Activated CD8-positive, alpha-beta T cell treated with anti-CD3 and anti-CD28 coated beads for 36 hours (primary cell): ENCODE results near the gene DLG5. TPM values are rescaled to one million over a fixed set of nuclear protein-coding genes. Genes with fewer than 3 reads are reported as not detected.
A peak's percentile ranks its signal among the peaks of the same experiment; 100 is the strongest.

Experiments used
- ATAC-seq: fragments of 200-7000 bp; cut with Tn5 transposase; one replicate; pipeline ENCODE4 v1.10.0; 2021; ENCODE audit warnings: mild to moderate bottlenecking, moderate library complexity
- CTCF ChIA-PET: fragments of 350-600 bp; sonication (Branson Sonifier 250); formaldehyde crosslinking; loops from one replicate; lab custom pipeline; 2021; ENCODE audit warnings: antibody characterized with exemption; lab: Charles Lee
- POLR2A ChIA-PET: fragments of 350-600 bp; sonication (Branson Sonifier 250); formaldehyde crosslinking; loops from one replicate; lab custom pipeline; 2021; ENCODE audit warnings: antibody characterized with exemption; lab: Charles Lee
- DNase-seq: peaks from one replicate; pipeline ENCODE4 v3.0.0-alpha.2; 2020
- H3K27ac Mint-ChIP-seq: one replicate; pipeline ENCODE4 v1.8.0; 2021; ENCODE audit warnings: mild to moderate bottlenecking, mixed read lengths
- H3K27me3 Mint-ChIP-seq: one replicate; pipeline ENCODE4 v1.8.0; 2021; ENCODE audit warnings: mixed read lengths
- H3K36me3 Mint-ChIP-seq: one replicate; pipeline ENCODE4 v1.8.0; 2021; ENCODE audit warnings: low read depth, mixed read lengths
- H3K4me1 Mint-ChIP-seq: one replicate; pipeline ENCODE4 v1.8.0; 2021; ENCODE audit warnings: low read depth, mixed read lengths
- H3K4me3 Mint-ChIP-seq: one replicate; pipeline ENCODE4 v1.8.0; 2021; ENCODE audit warnings: mild to moderate bottlenecking, moderate library complexity, mixed read lengths
- H3K9me3 Mint-ChIP-seq: one replicate; pipeline ENCODE4 v1.8.0; 2021; ENCODE audit warnings: mixed read lengths
- CTCF ChIP-seq: fragments of 200-600 bp; IDR thresholded peaks from one replicate; pipeline ENCODE4 v1.8.0; 2022; ENCODE audit warnings: antibody characterized with exemption, mild to moderate bottlenecking
- intact Hi-C: fragments of 100-400 bp; cut with micrococcal nuclease; formaldehyde crosslinking; loops from one replicate; pipeline ENCODE4 v1.10.0; 2022
- total RNA-seq, 2 experiments: library from RNA; stranded (reverse); gene quantifications; one replicate each; pipeline ENCODE4 v1.2.3, GENCODE V29; 2021

DLG5 gene
- total RNA-seq, 2 experiments from 2014 or later = 2.7 to 4.8 TPM

DNA sequence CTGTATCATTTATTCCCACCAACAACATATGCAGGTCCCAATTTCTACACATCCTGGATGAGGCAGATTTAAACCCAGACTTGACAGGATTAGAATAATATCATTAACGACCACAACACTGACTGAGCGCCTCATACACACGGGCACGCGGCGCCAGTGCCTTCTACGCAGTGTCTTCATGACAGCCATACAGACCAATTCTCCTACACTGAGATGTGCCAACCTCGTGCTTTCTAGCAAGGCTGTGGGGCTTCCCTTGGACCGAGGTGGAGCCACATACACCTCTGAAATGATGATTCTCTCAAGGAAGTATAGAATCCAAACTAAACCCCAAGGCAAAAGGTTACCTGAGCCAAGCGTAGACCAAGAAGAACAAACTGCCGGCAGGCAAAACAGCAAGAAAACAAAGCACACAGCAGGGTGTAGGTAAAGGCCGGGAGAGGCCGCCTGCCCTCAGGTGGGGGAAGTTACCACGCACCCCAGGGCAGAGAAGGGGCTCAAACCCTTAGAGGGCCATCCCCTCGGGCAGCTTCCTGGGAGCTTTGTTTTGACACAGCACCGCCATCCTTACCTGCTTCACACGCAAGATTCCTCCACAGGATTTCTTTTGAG lies 75.8 kb downstream of the DLG5 start:
- no peaks in the 10 kb centered on the region for H3K27me3 Mint-ChIP-seq

GRCh38 chr10:77849039-77849664 lies 77.4 kb downstream of the DLG5 start:
- intact Hi-C loops = loop anchor here (10.0 kb wide), 1 partner anchor 136 kb away; no protein-coding TSS in a partner anchor
- no peaks in the 10 kb centered on the region for H3K4me1 Mint-ChIP-seq
- no peak for DNase-seq
- H3K4me3 Mint-ChIP-seq = no peak overlapping the region
- TF ChIP-seq CTCF = no peak
- ATAC-seq = no peak
- no peaks in the 10 kb centered on the region for H3K36me3 Mint-ChIP-seq
- ChIA-PET POLR2A (no interaction called here), CTCF (no interaction called here)
- H3K9me3 Mint-ChIP-seq = no peaks in the 10 kb centered on the region
- no peak overlapping the region for H3K27ac Mint-ChIP-seq
- H3K27me3 Mint-ChIP-seq = no peaks in the 10 kb centered on the region

More for the DNA sequence above, 75.8 kb downstream of the DLG5 start:
- H3K27ac Mint-ChIP-seq = no peak overlapping the region
- H3K4me3 Mint-ChIP-seq = no peak overlapping the region
- no peaks in the 10 kb centered on the region for H3K4me1 Mint-ChIP-seq
- CTCF ChIA-PET = no interaction called here
- POLR2A ChIA-PET = no interaction called here
- DNase-seq (no peak), ATAC-seq (no peak)
- H3K9me3 Mint-ChIP-seq = no peaks in the 10 kb centered on the region
- H3K36me3 Mint-ChIP-seq = no peaks in the 10 kb centered on the region
- no peak for TF ChIP-seq CTCF
- intact Hi-C loops = no loop called here

- Mint-ChIP-seq H3K4me1 (no peaks in the 10 kb centered on the region), H3K9me3 (no peaks in the 10 kb centered on the region), H3K4me3 (no peak overlapping the region), H3K27ac (no peak overlapping the region), H3K36me3 (no peaks in the 10 kb centered on the region), H3K27me3 (no peaks in the 10 kb centered on the region)
- CTCF ChIA-PET = interaction anchor here (1.0 to 1.8 kb wide), 16 partner anchors 9 to 183 kb away, joined by 3 to 8 read pairs (median 4); partner anchors contain the start of gene POLR3A
- intact Hi-C loops = loop anchor here (10.0 kb wide), 1 partner anchor 138 kb away; no protein-coding TSS in a partner anchor
- ATAC-seq (peak; percentile 93), DNase-seq (peak; percentile 71)
- peak; percentile 94 for TF ChIP-seq CTCF
- POLR2A ChIA-PET = interaction anchor here (1.5 kb wide), 1 partner anchor 128 kb away, joined by 3 read pairs; no protein-coding TSS in a partner anchor
These were observed 79.7 kb downstream of the DLG5 start for GRCh38 chr10:77846718-77847311.

- intact Hi-C loops = loop anchor here (10.0 kb wide), 1 partner anchor 139 kb away; no protein-coding TSS in a partner anchor
- no peaks in the 10 kb centered on the region for H3K27me3 Mint-ChIP-seq
- no peak for DNase-seq
- TF ChIP-seq CTCF = no peak
- no peaks in the 10 kb centered on the region for H3K4me1 Mint-ChIP-seq
- H3K36me3 Mint-ChIP-seq = no peaks in the 10 kb centered on the region
- no peak overlapping the region for H3K27ac Mint-ChIP-seq
- no peak for ATAC-seq
- H3K9me3 Mint-ChIP-seq = no peaks in the 10 kb centered on the region
- H3K4me3 Mint-ChIP-seq = no peak overlapping the region
- POLR2A ChIA-PET = interaction anchor here (1.0 kb wide), 2 partner anchors 21 to 134 kb away, joined by 3 read pairs; no protein-coding TSS in a partner anchor
- CTCF ChIA-PET = interaction anchor here (0.9 kb wide), 1 partner anchor 134 kb away, joined by 3 read pairs; no protein-coding TSS in a partner anchor
These were observed 81.1 kb downstream of the DLG5 start for GRCh38 chr10:77845451-77845850.
